Ovary (tissue), 3 donors: ENCODE results near the gene MAST2.

Source experiments
- CTCF ChIP-seq, 3 donors: fragments of 450-650 bp in 2 of 3; fragments of 200-600 bp in 1 of 3; IDR thresholded peaks; one replicate each; pipeline versions ENCODE4 v1.5.1 to v1.8.0; 2016 to 2022; ENCODE audit warnings: antibody characterized with exemption in 3 of 3, mild to moderate bottlenecking in 1 of 3
- EP300 ChIP-seq: sonication (generic); formaldehyde crosslinking; IDR thresholded peaks from one replicate; pipeline ENCODE4 v1.6.1; 2017; ENCODE audit warnings: antibody characterized with exemption
- donor health status: DM: no; HTN: no; CAD: no.

- TF ChIP-seq EP300: no peak
- no peak for TF ChIP-seq CTCF (IDR thresholded peaks at IDR 0.05)
These were observed 122.4 kb downstream of the MAST2 start for GRCh38 chr1:45925728-45926287.
